Forelimb muscle (tissue), 1 donor: ENCODE results near the gene PCDHGA7. TPM values are rescaled to one million over a fixed set of nuclear protein-coding genes. Genes with fewer than 3 reads are reported as not detected.
"Not testable (repeated sequence)": the region's sequence is repeated elsewhere in the genome, so short reads cannot be mapped to it uniquely, and the experiment has no call there.

Source experiments
- DNase-seq: peaks from one replicate; pipeline ENCODE4 v3.0.0-alpha.2; 2013; ENCODE audit warnings: low read depth
- polyA plus RNA-seq: library from polyadenylated mRNA; unstranded; fragments of 120-200 nt; gene quantifications from one replicate; pipeline ENCODE4 v1.2.1, GENCODE V29; 2013; ENCODE audit not compliant: insufficient read length

PCDHGA7 gene
- polyA plus RNA-seq = 1.4 TPM

GRCh38 chr5:141382469-141383294, at the start of gene PCDHGA7:
Gene PCDHGA7, plus strand, starts transcription at chr5:141382742. Its CDS starts 158 bp downstream, at chr5:141382900.
- DNase-seq = no peak

GRCh38 chr5:141338538-141339306, 43.8 kb upstream of the PCDHGA7 start, which contains the start of gene PCDHGA2:
Gene PCDHGA2, plus strand, starts transcription at chr5:141338760.
- DNase-seq = no peak

GRCh38 chr5:141340781-141341354, 41.7 kb upstream of the PCDHGA7 start:
- not testable (repeated sequence) for DNase-seq

- DNase-seq = no peak
Observed at GRCh38 chr5:141342773-141343172, 39.8 kb upstream of the PCDHGA7 start.

GRCh38 chr5:141343242-141343952, 39.1 kb upstream of the PCDHGA7 start, which contains the start of gene PCDHGA3:
Gene PCDHGA3, plus strand, starts transcription at chr5:141343829. Its CDS starts 205 bp downstream, at chr5:141344034.
- no peak for DNase-seq

- no peak for DNase-seq
Observed at GRCh38 chr5:141343953-141344463, 38.5 kb upstream of the PCDHGA7 start.

- no peak for DNase-seq
Observed at GRCh38 chr5:141345327-141345726, 37.2 kb upstream of the PCDHGA7 start.

GRCh38 chr5:141346017-141346416, 36.5 kb upstream of the PCDHGA7 start:
- DNase-seq = not testable (repeated sequence)

- no peak for DNase-seq
Observed at GRCh38 chr5:141349917-141350619, 32.5 kb upstream of the PCDHGA7 start, which contains the start of gene PCDHGB1. Gene PCDHGB1, plus strand, starts transcription at chr5:141350099. Its CDS starts 162 bp downstream, at chr5:141350261.

- no peak for DNase-seq
Observed at GRCh38 chr5:141351591-141351990, 31.0 kb upstream of the PCDHGA7 start.

- DNase-seq = no peak
Observed at GRCh38 chr5:141354900-141355469, 27.6 kb upstream of the PCDHGA7 start, which contains the start of gene PCDHGA4. Gene PCDHGA4, plus strand, starts transcription at chr5:141355021. Its CDS starts 87 bp downstream, at chr5:141355108.

- DNase-seq = no peak
Observed at GRCh38 chr5:141355641-141356040, 26.9 kb upstream of the PCDHGA7 start.

GRCh38 chr5:141356133-141356532, 26.4 kb upstream of the PCDHGA7 start:
- DNase-seq = no peak

- no peak for DNase-seq
Observed at GRCh38 chr5:141356950-141357349, 25.6 kb upstream of the PCDHGA7 start.

GRCh38 chr5:141359790-141360426, 22.6 kb upstream of the PCDHGA7 start, which contains the start of gene PCDHGB2:
Gene PCDHGB2, plus strand, starts transcription at chr5:141359994. Its CDS starts 142 bp downstream, at chr5:141360136.
- no peak for DNase-seq

- no peak for DNase-seq
Observed at GRCh38 chr5:141360685-141361084, 21.9 kb upstream of the PCDHGA7 start.

- DNase-seq = no peak
Observed at GRCh38 chr5:141362719-141363118, 19.8 kb upstream of the PCDHGA7 start.

GRCh38 chr5:141363952-141364660, 18.4 kb upstream of the PCDHGA7 start, which contains the start of gene PCDHGA5:
Gene PCDHGA5, plus strand, starts transcription at chr5:141364162. Its CDS starts 169 bp downstream, at chr5:141364331.
- no peak for DNase-seq
